Astrocyte (in vitro differentiated cells and primary cell): ENCODE data around the gene ADCK1.

Experiments
- CTCF ChIP-seq: IDR thresholded peaks from 2 replicates; pipeline ENCODE4 v1.5.1; 2011; ENCODE audit warnings: low read depth, mild to moderate bottlenecking, inconsistent platforms, low read length, moderate library complexity; ENCODE audit not compliant: insufficient read depth
- EZH2 ChIP-seq: IDR thresholded peaks from 2 replicates; pipeline ENCODE4 v1.6.1; 2012; ENCODE audit warnings: mild to moderate bottlenecking, low read length, inconsistent platforms; ENCODE audit not compliant: insufficient read depth

GRCh38 chr14:77931441-77931840 is 131.5 kb downstream of the ADCK1 start:
- no peak for TF ChIP-seq CTCF
- no peak for TF ChIP-seq EZH2
